Natural killer cell (primary cell): ENCODE data around the gene ULBP3. TPM values are rescaled to one million over a fixed set of nuclear protein-coding genes. Genes with fewer than 3 reads are reported as not detected.
"Not testable (repeated sequence)": the region's sequence is repeated elsewhere in the genome, so short reads cannot be mapped to it uniquely, and the experiment has no call there.

Experiments
- ATAC-seq, 3 donors: fragments of 150-1000 bp in 2 of 3; fragments of 200-7000 bp in 1 of 3; cut with Tn5 transposase; 1 replicate in 1 of 3; 2 replicates in 2 of 3; pipeline ENCODE4 v1.10.0; 2021; ENCODE audit warnings: mild to moderate bottlenecking in 2 of 3, moderate library complexity in 2 of 3
- DNase-seq, 2 donors: peaks; one replicate each; pipeline versions ENCODE4 v3.0.0 to v3.0.0-alpha.2; 2013 to 2021; ENCODE audit warnings: mixed read lengths in 1 of 2
- H3K27ac ChIP-seq: one replicate; pipeline ENCODE4 v1.5.1; 2013; ENCODE audit warnings: mild to moderate bottlenecking, low read length
- H3K27me3 ChIP-seq: one replicate; pipeline ENCODE4 v1.6.1; 2013; ENCODE audit warnings: low read length; ENCODE audit not compliant: control insufficient read depth, insufficient read depth
- H3K36me3 ChIP-seq: one replicate; pipeline ENCODE4 v1.6.1; 2013; ENCODE audit warnings: low read length; ENCODE audit not compliant: control insufficient read depth, insufficient read depth
- H3K4me1 ChIP-seq: one replicate; pipeline ENCODE4 v1.6.1; 2013; ENCODE audit warnings: low read length; ENCODE audit not compliant: control insufficient read depth, insufficient read depth
- H3K4me3 ChIP-seq: one replicate; pipeline ENCODE4 v1.5.1; 2013; ENCODE audit warnings: low read length
- H3K9me3 ChIP-seq: one replicate; pipeline ENCODE4 v1.6.1; 2013; ENCODE audit warnings: low read length; ENCODE audit not compliant: control insufficient read depth, insufficient read depth
- H3K27ac Mint-ChIP-seq, 2 donors: one replicate each; pipeline ENCODE4 v1.8.0; 2022; ENCODE audit warnings: mild to moderate bottlenecking in 2 of 2, mixed read lengths in 2 of 2, moderate library complexity in 1 of 2
- H3K27me3 Mint-ChIP-seq, 2 donors: one replicate each; pipeline ENCODE4 v1.8.0; 2022; ENCODE audit warnings: low read depth in 2 of 2, mixed read lengths in 2 of 2
- H3K36me3 Mint-ChIP-seq: one replicate; pipeline ENCODE4 v1.8.0; 2022; ENCODE audit warnings: mixed read lengths
- H3K4me1 Mint-ChIP-seq, 2 donors: one replicate each; pipeline ENCODE4 v1.8.0; 2022; ENCODE audit warnings: mixed read lengths in 2 of 2
- H3K4me3 Mint-ChIP-seq: one replicate; pipeline ENCODE4 v1.8.0; 2022; ENCODE audit warnings: mild to moderate bottlenecking, moderate library complexity, mixed read lengths
- H3K9me3 Mint-ChIP-seq, 2 donors: one replicate each; pipeline ENCODE4 v1.8.0; 2022; ENCODE audit warnings: mixed read lengths in 2 of 2
- CTCF ChIP-seq: fragments of 200-600 bp; IDR thresholded peaks from one replicate; pipeline ENCODE4 v1.8.0; 2022; ENCODE audit warnings: antibody characterized with exemption
- WGBS: methylation state at CpG from one replicate; pipeline ENCODE4 v1.1.7; 2013; ENCODE audit warnings: missing lambda C conversion rate; ENCODE audit not compliant: insufficient coverage; 5-methylcytosine and 5-hydroxymethylcytosine counted together
- intact Hi-C: fragments of 100-400 bp; cut with micrococcal nuclease; formaldehyde crosslinking; loops from one replicate; pipeline ENCODE4 v1.14.2; 2022
- total RNA-seq, 4 donors: library from RNA; stranded (reverse); fragments of 120-200 nt in 1 of 4; gene quantifications; one replicate each; pipeline versions ENCODE4 v1.2.3 to v1.2.4, GENCODE V29; 2013 to 2022

ULBP3 gene
- total RNA-seq, 3 donors from 2014 or later (not counting 1 experiment from before 2014, with no cell fraction given): 0.64 to 1.5 (median 0.75) TPM

- no peaks in the 10 kb centered on the region for H3K36me3 Mint-ChIP-seq
- ATAC-seq (peak in 1 of 3 donors; percentile 37), DNase-seq (peak in 1 of 2 donors; percentile 29)
- H3K4me3 ChIP-seq: no peak overlapping the region
- H3K4me1 Mint-ChIP-seq: peaks cover 12 to 13% of the 10 kb centered on the region in 2 donors
- H3K27me3 ChIP-seq: peaks cover 4% of the 10 kb centered on the region
- H3K27ac ChIP-seq: no peak overlapping the region
- intact Hi-C loops: no loop called here
- H3K4me1 ChIP-seq: peaks cover 12% of the 10 kb centered on the region
- no peak for TF ChIP-seq CTCF
- no peaks in the 10 kb centered on the region for H3K36me3 ChIP-seq
- H3K27me3 Mint-ChIP-seq: peaks cover 14 to 37% of the 10 kb centered on the region in 2 donors
- 20% methylated on average over 7 of the region's 8 CpGs for WGBS
- no peaks in the 10 kb centered on the region for H3K9me3 Mint-ChIP-seq
- H3K4me3 Mint-ChIP-seq: no peak overlapping the region
- no peak overlapping the region for H3K27ac Mint-ChIP-seq
- H3K9me3 ChIP-seq: no peaks in the 10 kb centered on the region
Measured at GRCh38 chr6:150076196-150076893, 7.4 kb upstream of the ULBP3 start.

- H3K4me1 ChIP-seq: peaks cover 9% of the 10 kb centered on the region
- no peaks in the 10 kb centered on the region for H3K9me3 ChIP-seq
- Mint-ChIP-seq H3K9me3 (no peaks in the 10 kb centered on the region), H3K36me3 (no peaks in the 10 kb centered on the region), H3K27me3 (peaks cover 15 to 29% of the 10 kb centered on the region in 2 donors), H3K4me3 (no peak overlapping the region), H3K4me1 (peaks cover 12 to 15% of the 10 kb centered on the region in 2 donors), H3K27ac (no peak overlapping the region)
- H3K27me3 ChIP-seq: peaks cover 4% of the 10 kb centered on the region
- H3K36me3 ChIP-seq: no peaks in the 10 kb centered on the region
- WGBS: 100% methylated on average over 1 of the region's 2 CpGs
- DNase-seq (no peak), ATAC-seq (no peak)
- H3K27ac ChIP-seq: no peak overlapping the region
- H3K4me3 ChIP-seq: no peak overlapping the region
- no peak for TF ChIP-seq CTCF
- intact Hi-C loops: no loop called here
Measured at GRCh38 chr6:150075034-150075421, 6.1 kb upstream of the ULBP3 start.

GRCh38 chr6:150074396-150075033, 5.6 kb upstream of the ULBP3 start:
- H3K27me3 ChIP-seq, ATAC-seq, H3K27ac ChIP-seq, H3K9me3 ChIP-seq, intact Hi-C loops, H3K4me3 ChIP-seq, H3K4me3 Mint-ChIP-seq, H3K9me3 Mint-ChIP-seq, H3K27ac Mint-ChIP-seq, H3K36me3 ChIP-seq, H3K36me3 Mint-ChIP-seq, DNase-seq: not testable (repeated sequence)
- WGBS: 91% methylated on average over 4 of the region's 4 CpGs
- H3K4me1 Mint-ChIP-seq: peaks cover 12 to 20% of the 10 kb centered on the region in 2 donors
- peaks cover 12% of the 10 kb centered on the region for H3K4me1 ChIP-seq
- H3K27me3 Mint-ChIP-seq: peaks cover 12 to 24% of the 10 kb centered on the region in 2 donors

GRCh38 chr6:150072201-150072600, 3.3 kb upstream of the ULBP3 start:
- Mint-ChIP-seq H3K9me3 (no peaks in the 10 kb centered on the region), H3K4me3 (no peak overlapping the region), H3K36me3 (no peaks in the 10 kb centered on the region), H3K27me3 (peaks cover 12 to 13% of the 10 kb centered on the region in 2 donors), H3K27ac (no peak overlapping the region), H3K4me1 (peaks cover 24 to 34% of the 10 kb centered on the region in 2 donors)
- DNase-seq: peak in 1 of 2 donors; percentile 50
- intact Hi-C loops: no loop called here
- no peaks in the 10 kb centered on the region for H3K36me3 ChIP-seq
- peaks cover 27% of the 10 kb centered on the region for H3K4me1 ChIP-seq
- H3K27me3 ChIP-seq: peaks cover 4% of the 10 kb centered on the region
- ATAC-seq: no peak
- 61% methylated on average over 8 of the region's 8 CpGs for WGBS
- TF ChIP-seq CTCF: no peak
- no peaks in the 10 kb centered on the region for H3K9me3 ChIP-seq
- no peak overlapping the region for H3K4me3 ChIP-seq
- no peak overlapping the region for H3K27ac ChIP-seq
